ENCODE measurements around the gene TMEM63C.

The TMEM63C gene

DNA sequence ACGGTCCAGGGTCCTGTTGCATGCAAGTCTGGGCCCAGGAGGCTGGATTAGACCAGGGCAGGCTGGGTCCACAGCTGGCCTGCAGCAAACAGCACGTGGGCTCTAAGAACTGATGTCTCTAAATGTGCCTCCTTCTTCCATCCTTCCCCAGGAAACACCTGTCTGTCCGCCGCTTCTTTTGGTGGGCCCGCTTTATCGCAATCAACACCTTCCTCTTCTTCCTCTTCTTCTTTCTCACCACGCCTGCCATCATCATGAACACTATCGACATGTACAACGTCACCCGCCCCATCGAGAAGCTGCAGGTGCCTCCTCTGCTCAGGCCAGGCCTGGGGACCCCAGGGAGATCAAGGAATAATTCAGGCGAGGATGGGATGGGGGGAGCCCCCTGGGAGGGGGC is 61.2 kb downstream of the TMEM63C start:
- no peaks in the 10 kb centered on the region for H3K36me3 ChIP-seq (ENCODE audit: insufficient read depth, low read length)
- no peaks in the 10 kb centered on the region for H3K9me2 ChIP-seq (replicated peaks; ENCODE audit: low read depth, low read length)
- no peaks in the 10 kb centered on the region for H3F3A ChIP-seq (ENCODE audit: low read depth)
- no peaks in the 10 kb centered on the region for H3K9me3 ChIP-seq (ENCODE audit: insufficient read depth, low read depth, low read length)
- no peak overlapping the region for H3K9ac ChIP-seq (ENCODE audit: low read depth, low read length, poor library complexity, severe bottlenecking)
- no peak for TF ChIP-seq EZH2phosphoT487 (IDR thresholded peaks at IDR 0.05; ENCODE audit: borderline replicate concordance)
- TF ChIP-seq, protein P1, sequence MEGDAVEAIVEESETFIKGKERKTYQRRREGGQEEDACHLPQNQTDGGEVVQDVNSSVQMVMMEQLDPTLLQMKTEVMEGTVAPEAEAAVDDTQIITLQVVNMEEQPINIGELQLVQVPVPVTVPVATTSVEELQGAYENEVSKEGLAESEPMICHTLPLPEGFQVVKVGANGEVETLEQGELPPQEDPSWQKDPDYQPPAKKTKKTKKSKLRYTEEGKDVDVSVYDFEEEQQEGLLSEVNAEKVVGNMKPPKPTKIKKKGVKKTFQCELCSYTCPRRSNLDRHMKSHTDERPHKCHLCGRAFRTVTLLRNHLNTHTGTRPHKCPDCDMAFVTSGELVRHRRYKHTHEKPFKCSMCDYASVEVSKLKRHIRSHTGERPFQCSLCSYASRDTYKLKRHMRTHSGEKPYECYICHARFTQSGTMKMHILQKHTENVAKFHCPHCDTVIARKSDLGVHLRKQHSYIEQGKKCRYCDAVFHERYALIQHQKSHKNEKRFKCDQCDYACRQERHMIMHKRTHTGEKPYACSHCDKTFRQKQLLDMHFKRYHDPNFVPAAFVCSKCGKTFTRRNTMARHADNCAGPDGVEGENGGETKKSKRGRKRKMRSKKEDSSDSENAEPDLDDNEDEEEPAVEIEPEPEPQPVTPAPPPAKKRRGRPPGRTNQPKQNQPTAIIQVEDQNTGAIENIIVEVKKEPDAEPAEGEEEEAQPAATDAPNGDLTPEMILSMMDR (conservative IDR thresholded peaks at IDR 0.05; ENCODE audit: low read length): no peak
- no peaks in the 10 kb centered on the region for H3K4me1 ChIP-seq (ENCODE audit: insufficient read depth, low read length, poor library complexity, severe bottlenecking)
- no peak overlapping the region for H3K4me2 ChIP-seq (ENCODE audit: low read depth, low read length, poor library complexity, severe bottlenecking)
- no peaks in the 10 kb centered on the region for H4K20me1 ChIP-seq (ENCODE audit: insufficient read depth, low read length, poor library complexity, severe bottlenecking)
- no peaks in the 10 kb centered on the region for H3K79me2 ChIP-seq (ENCODE audit: insufficient read depth, low read length)
- H3K4me3 ChIP-seq (ENCODE audit: low read length, poor library complexity, severe bottlenecking): no peak overlapping the region
- H2AFZ ChIP-seq (ENCODE audit: low read length): no peak overlapping the region
- no peaks in the 10 kb centered on the region for H3K27me3 ChIP-seq (ENCODE audit: insufficient read depth, low read length, poor library complexity, severe bottlenecking)

DNA sequence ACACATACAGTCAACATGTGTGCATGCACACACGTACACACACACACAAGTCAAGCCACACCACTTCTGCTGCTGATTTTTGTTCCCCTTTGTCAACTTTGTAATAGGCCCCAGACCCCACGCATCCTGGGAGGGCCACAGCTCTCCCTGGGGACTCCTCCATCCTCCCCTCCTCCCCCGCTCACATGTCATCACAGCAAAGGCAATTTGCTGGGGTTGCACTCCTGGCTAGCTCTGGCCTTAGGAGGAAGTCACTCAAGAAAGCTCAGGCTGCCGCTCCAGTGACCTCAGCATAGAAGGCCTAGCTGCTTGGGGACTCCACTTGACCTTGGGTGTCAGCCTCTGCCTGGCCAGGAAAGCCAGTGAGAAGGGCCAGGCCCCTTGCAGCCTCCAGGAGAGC is 62.3 kb downstream of the TMEM63C start:
- Histone ChIP-seq H3K27me3 (ENCODE audit: insufficient read depth, low read length, poor library complexity, severe bottlenecking) (no peaks in the 10 kb centered on the region), H3K9ac (ENCODE audit: low read depth, low read length, poor library complexity, severe bottlenecking) (no peak overlapping the region), H2AFZ (ENCODE audit: low read length) (no peak overlapping the region), H3K79me2 (ENCODE audit: insufficient read depth, low read length) (no peaks in the 10 kb centered on the region), H4K20me1 (ENCODE audit: insufficient read depth, low read length, poor library complexity, severe bottlenecking) (no peaks in the 10 kb centered on the region), H3K9me2 (replicated peaks; ENCODE audit: low read depth, low read length) (no peaks in the 10 kb centered on the region), H3K4me1 (ENCODE audit: insufficient read depth, low read length, poor library complexity, severe bottlenecking) (no peaks in the 10 kb centered on the region), H3K9me3 (ENCODE audit: insufficient read depth, low read depth, low read length) (no peaks in the 10 kb centered on the region), H3K4me3 (ENCODE audit: low read length, poor library complexity, severe bottlenecking) (no peak overlapping the region), H3F3A (ENCODE audit: low read depth) (no peaks in the 10 kb centered on the region), H3K4me2 (ENCODE audit: low read depth, low read length, poor library complexity, severe bottlenecking) (no peak overlapping the region), H3K36me3 (ENCODE audit: insufficient read depth, low read length) (no peaks in the 10 kb centered on the region)
- TF ChIP-seq, protein P1 (conservative IDR thresholded peaks at IDR 0.05; ENCODE audit: low read length): no peak
- TF ChIP-seq EZH2phosphoT487 (IDR thresholded peaks at IDR 0.05; ENCODE audit: borderline replicate concordance): no peak

DNA sequence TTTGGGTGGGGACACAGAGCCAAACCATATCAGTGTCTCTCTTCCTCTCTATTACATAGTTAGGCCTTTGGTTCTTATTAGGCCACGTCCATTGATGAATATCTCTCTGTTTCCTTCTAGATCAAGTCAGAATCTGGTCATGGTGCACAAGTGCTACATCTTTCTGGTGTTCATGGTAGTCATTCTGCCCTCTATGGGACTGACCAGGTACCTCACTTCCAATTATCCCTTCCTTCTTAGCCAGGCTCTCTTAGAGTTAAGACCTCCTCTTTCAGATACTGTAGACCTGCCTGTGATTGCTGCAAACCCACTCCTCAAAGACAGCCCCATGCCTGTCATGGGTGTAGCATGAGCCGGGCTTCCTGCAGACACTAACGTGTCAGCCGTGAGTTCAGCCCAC is 64.2 kb downstream of the TMEM63C start:
- no peak overlapping the region for H3K4me3 ChIP-seq (ENCODE audit: low read length, poor library complexity, severe bottlenecking)
- H3K36me3 ChIP-seq (ENCODE audit: insufficient read depth, low read length): no peaks in the 10 kb centered on the region
- H3K9me3 ChIP-seq (ENCODE audit: insufficient read depth, low read depth, low read length): no peaks in the 10 kb centered on the region
- TF ChIP-seq EZH2phosphoT487 (IDR thresholded peaks at IDR 0.05; ENCODE audit: borderline replicate concordance): no peak
- TF ChIP-seq, protein P1 (conservative IDR thresholded peaks at IDR 0.05; ENCODE audit: low read length): peak; percentile 32; the same call in 1 of the 2 replicates
- H3K79me2 ChIP-seq (ENCODE audit: insufficient read depth, low read length): no peaks in the 10 kb centered on the region
- no peaks in the 10 kb centered on the region for H3K27me3 ChIP-seq (ENCODE audit: insufficient read depth, low read length, poor library complexity, severe bottlenecking)
- H3K9me2 ChIP-seq (replicated peaks; ENCODE audit: low read depth, low read length): no peaks in the 10 kb centered on the region
- H3K4me2 ChIP-seq (ENCODE audit: low read depth, low read length, poor library complexity, severe bottlenecking): no peak overlapping the region
- no peaks in the 10 kb centered on the region for H4K20me1 ChIP-seq (ENCODE audit: insufficient read depth, low read length, poor library complexity, severe bottlenecking)
- H3F3A ChIP-seq (ENCODE audit: low read depth): no peaks in the 10 kb centered on the region
- no peak overlapping the region for H3K9ac ChIP-seq (ENCODE audit: low read depth, low read length, poor library complexity, severe bottlenecking)
- H2AFZ ChIP-seq (ENCODE audit: low read length): no peak overlapping the region
- H3K4me1 ChIP-seq (ENCODE audit: insufficient read depth, low read length, poor library complexity, severe bottlenecking): no peaks in the 10 kb centered on the region
